GM12892 (cell line): Measurements from ENCODE around the gene BRF1.

Source experiments
- POLR2A ChIP-seq: IDR thresholded peaks from 2 replicates; pipeline ENCODE4 v1.6.1; 2011; ENCODE audit warnings: low read depth, low read length, control low read depth
- POLR2AphosphoS5 ChIP-seq: IDR thresholded peaks from 2 replicates; pipeline ENCODE4 v1.6.1; 2011; ENCODE audit warnings: low read depth, low read length, control low read depth
- TAF1 ChIP-seq: IDR thresholded peaks from 2 replicates; pipeline ENCODE4 v1.6.1; 2011; ENCODE audit warnings: low read depth, mild to moderate bottlenecking, control low read depth, low read length, borderline replicate concordance

DNA sequence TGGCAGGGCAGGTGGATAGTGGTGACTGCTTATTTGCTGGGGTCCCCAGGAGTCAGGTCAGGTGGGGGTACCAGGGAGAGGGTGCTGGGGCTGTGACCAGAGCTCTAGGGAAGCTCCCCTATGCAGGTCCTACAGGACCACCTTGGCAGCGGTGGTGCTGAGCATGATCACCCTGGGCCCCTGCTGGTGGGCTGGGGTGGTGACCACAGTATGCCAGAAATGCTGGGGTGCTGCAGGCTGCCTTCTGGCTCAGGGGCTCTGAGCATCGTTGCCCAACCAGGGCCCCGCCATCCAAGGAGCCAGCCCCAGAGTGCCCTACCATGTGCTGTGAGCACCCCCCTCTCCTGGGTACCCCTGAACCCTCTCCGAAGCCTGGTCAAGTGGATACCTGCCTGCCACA, 102.2 kb downstream of the BRF1 start:
- TF ChIP-seq POLR2A (no peak), POLR2AphosphoS5 (no peak), TAF1 (no peak)
